Esophagus squamous epithelium (tissue), 4 donors: ENCODE measurements around the gene ITGA8.

ENCODE experiments used
- POLR2A ChIP-seq, 4 donors: fragments of 450-650 bp; IDR thresholded peaks; one replicate each; pipeline ENCODE4 v1.6.1; 2017; ENCODE audit warnings: antibody characterized with exemption in 4 of 4, mild to moderate bottlenecking in 4 of 4, moderate library complexity in 3 of 4
- TF ChIP-seq, protein P1 (sequence below), 6 experiments: fragments of 450-650 bp in 4 of 6; fragments of 200-600 bp in 2 of 6; sonication (generic) in 2 of 6; IDR thresholded peaks; one replicate each; pipeline ENCODE4 v1.5.1; 2016 to 2019; ENCODE audit warnings: antibody characterized with exemption in 6 of 6, mild to moderate bottlenecking in 4 of 6, moderate library complexity in 4 of 6

GRCh38 chr10:15678851-15679250 is 40.9 kb downstream of the ITGA8 start:
- TF ChIP-seq, protein P1, sequence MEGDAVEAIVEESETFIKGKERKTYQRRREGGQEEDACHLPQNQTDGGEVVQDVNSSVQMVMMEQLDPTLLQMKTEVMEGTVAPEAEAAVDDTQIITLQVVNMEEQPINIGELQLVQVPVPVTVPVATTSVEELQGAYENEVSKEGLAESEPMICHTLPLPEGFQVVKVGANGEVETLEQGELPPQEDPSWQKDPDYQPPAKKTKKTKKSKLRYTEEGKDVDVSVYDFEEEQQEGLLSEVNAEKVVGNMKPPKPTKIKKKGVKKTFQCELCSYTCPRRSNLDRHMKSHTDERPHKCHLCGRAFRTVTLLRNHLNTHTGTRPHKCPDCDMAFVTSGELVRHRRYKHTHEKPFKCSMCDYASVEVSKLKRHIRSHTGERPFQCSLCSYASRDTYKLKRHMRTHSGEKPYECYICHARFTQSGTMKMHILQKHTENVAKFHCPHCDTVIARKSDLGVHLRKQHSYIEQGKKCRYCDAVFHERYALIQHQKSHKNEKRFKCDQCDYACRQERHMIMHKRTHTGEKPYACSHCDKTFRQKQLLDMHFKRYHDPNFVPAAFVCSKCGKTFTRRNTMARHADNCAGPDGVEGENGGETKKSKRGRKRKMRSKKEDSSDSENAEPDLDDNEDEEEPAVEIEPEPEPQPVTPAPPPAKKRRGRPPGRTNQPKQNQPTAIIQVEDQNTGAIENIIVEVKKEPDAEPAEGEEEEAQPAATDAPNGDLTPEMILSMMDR (IDR thresholded peaks at IDR 0.05), result no peak
- no peak for TF ChIP-seq POLR2A (IDR thresholded peaks at IDR 0.05)
